Breast epithelium (tissue), 3 donors: ENCODE data around the gene CUL1.

Experiments used
- CTCF ChIP-seq, 3 donors: fragments of 450-650 bp; IDR thresholded peaks; one replicate each; pipeline ENCODE4 v1.5.1; 2016 to 2017; ENCODE audit warnings: antibody characterized with exemption in 3 of 3, mild to moderate bottlenecking in 3 of 3, moderate library complexity in 3 of 3
- POLR2A ChIP-seq: fragments of 450-650 bp; IDR thresholded peaks from one replicate; pipeline ENCODE4 v1.6.1; 2016; ENCODE audit warnings: antibody characterized with exemption, mild to moderate bottlenecking, moderate library complexity
- POLR2AphosphoS5 ChIP-seq, 3 donors: sonication (generic); formaldehyde crosslinking; IDR thresholded peaks; one replicate each; pipeline ENCODE4 v1.6.1; 2017; ENCODE audit warnings: antibody characterized with exemption in 3 of 3

DNA sequence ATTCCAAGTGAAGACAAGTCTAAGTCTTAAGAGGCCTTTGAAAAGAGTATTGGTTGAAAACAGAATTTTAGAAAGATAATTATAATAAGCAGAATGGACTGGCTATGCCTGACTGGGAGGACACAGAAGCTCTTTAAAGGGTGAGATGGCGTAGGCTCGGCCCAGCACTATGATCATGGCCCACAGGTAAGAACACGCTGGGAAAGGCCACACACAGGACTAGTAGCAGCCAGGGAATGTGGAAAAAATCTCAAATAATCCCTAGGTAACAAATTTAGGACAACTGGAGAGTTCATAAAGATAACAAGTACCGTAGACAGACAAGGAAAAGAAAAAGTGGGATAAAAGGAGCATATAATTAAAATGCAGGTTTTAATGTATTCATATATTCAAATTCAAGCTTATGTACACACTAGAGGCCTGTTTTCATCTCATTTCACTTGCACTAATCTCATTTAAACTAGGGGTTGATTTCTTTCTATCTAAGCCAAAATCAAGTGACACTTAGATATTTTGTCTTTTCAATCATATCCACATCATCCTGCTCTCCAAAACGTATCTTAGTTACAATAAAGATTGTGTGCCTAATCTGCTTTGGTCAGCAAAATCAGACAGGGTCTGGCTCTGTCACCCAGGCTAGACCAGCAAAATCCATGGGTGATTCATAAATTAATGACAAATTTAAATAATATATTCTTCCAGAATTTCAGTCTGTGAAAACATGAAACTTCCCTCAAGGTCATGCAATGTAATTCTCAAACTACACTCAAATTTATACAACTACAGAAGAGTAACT, 132.4 kb downstream of the CUL1 start:
- TF ChIP-seq POLR2AphosphoS5 (IDR thresholded peaks at IDR 0.05) (no peak), CTCF (IDR thresholded peaks at IDR 0.05) (no peak), POLR2A (no peak)
